GM12878 (cell line): ENCODE results near the gene TMUB1. TPM values are rescaled to one million over a fixed set of nuclear protein-coding genes. Genes with fewer than 3 reads are reported as not detected.

Source experiments
- ATAC-seq: fragments of 200-7000 bp; cut with Tn5 transposase; 3 replicates; pipeline ENCODE4 v1.9.1; 2020; ENCODE audit warnings: mild to moderate bottlenecking, moderate library complexity
- BruUV-seq: library from RNA; stranded (reverse); fragments of 400-500 nt; replicated peaks from 2 replicates; lab custom pipeline; 2021; lab: Mats Ljungman, UMichigan
- CTCF ChIA-PET: fragments of 300-600 bp; sonication (Branson Sonifier 250); formaldehyde crosslinking; extraction: SDS; loops from one replicate; lab custom pipeline; 2021; ENCODE audit warnings: inconsistent platforms; lab: Yijun Ruan, JAX
- POLR2A ChIA-PET: fragments of 350-600 bp; formaldehyde crosslinking; extraction: SDS; loops from one replicate; lab custom pipeline; 2021; ENCODE audit warnings: inconsistent platforms; lab: Charles Lee
- RAD21 ChIA-PET: fragments of 300-600 bp; sonication (Branson Sonifier 250); formaldehyde crosslinking; loops from one replicate; lab custom pipeline; 2023; ENCODE audit warnings: antibody characterized with exemption; ENCODE audit not compliant: unreplicated experiment; lab: Charles Lee
- SMC1A ChIA-PET: fragments of 300-600 bp; sonication (Branson Sonifier 250); formaldehyde crosslinking; loops from one replicate; lab custom pipeline; 2023; ENCODE audit not compliant: unreplicated experiment, uncharacterized antibody; lab: Charles Lee
- DNase-seq: peaks from one replicate; pipeline ENCODE4 v3.0.0-alpha.2; 2011; ENCODE audit warnings: low read depth, low spot score
- FAIRE-seq: peaks from 3 replicates; lab custom pipeline; 2011; peaks lifted over from hg19 to GRCh38; lab: Jason Lieb, UNC
- H2AFZ ChIP-seq: 2 replicates; pipeline ENCODE4 v1.6.0; 2011; ENCODE audit warnings: low read depth, low read length, control low read depth; ENCODE audit not compliant: control insufficient read depth
- H3K27ac ChIP-seq: 2 replicates; pipeline ENCODE4 v1.5.1; 2011; ENCODE audit warnings: control low read depth; ENCODE audit not compliant: control insufficient read depth, insufficient read depth
- H3K27me3 ChIP-seq, 2 experiments: replicated peaks in 1 of 2; 2 replicates each; pipeline versions ENCODE4 v1.6.0 to v1.6.1; 2011; ENCODE audit warnings: low read length in 1 of 2; ENCODE audit not compliant: control insufficient read depth in 2 of 2, insufficient read depth in 2 of 2
- H3K36me3 ChIP-seq, 2 experiments: 2 replicates each; pipeline ENCODE4 v1.5.1; 2011; ENCODE audit warnings: low read length in 1 of 2; ENCODE audit not compliant: control insufficient read depth in 2 of 2, insufficient read depth in 2 of 2
- H3K4me1 ChIP-seq: 2 replicates; pipeline ENCODE4 v1.6.1; 2011; ENCODE audit warnings: mild to moderate bottlenecking, low read length, moderate library complexity, mixed read lengths; ENCODE audit not compliant: control insufficient read depth, insufficient read depth
- H3K4me2 ChIP-seq: 2 replicates; pipeline ENCODE4 v1.6.0; 2011; ENCODE audit warnings: control low read depth; ENCODE audit not compliant: control insufficient read depth, insufficient read depth
- H3K4me3 ChIP-seq: fragments of 200-600 bp; sonication (generic); 2 replicates; pipeline ENCODE4 v1.5.1; 2016
- H3K79me2 ChIP-seq: 2 replicates; pipeline ENCODE4 v1.6.0; 2011; ENCODE audit warnings: low read length; ENCODE audit not compliant: control insufficient read depth, insufficient read depth
- H3K9ac ChIP-seq: 2 replicates; pipeline ENCODE4 v1.8.0; 2011; ENCODE audit warnings: low read length, control low read depth, mixed read lengths; ENCODE audit not compliant: control insufficient read depth, insufficient read depth
- H3K9me3 ChIP-seq: replicated peaks from 3 replicates; pipeline ENCODE4 v1.5.1; 2011; ENCODE audit warnings: mild to moderate bottlenecking, low read length; ENCODE audit not compliant: control insufficient read depth, insufficient read depth
- H4K20me1 ChIP-seq: 2 replicates; pipeline ENCODE4 v1.6.0; 2011; ENCODE audit not compliant: control insufficient read depth, insufficient read depth
- BACH1 ChIP-seq: fragments of 450-650 bp; IDR thresholded peaks from 2 replicates; pipeline ENCODE4 v1.6.1; 2017; ENCODE audit warnings: mild to moderate bottlenecking, borderline replicate concordance
- CEBPB ChIP-seq, 2 experiments: fragments of 150-350 bp in 1 of 2; IDR thresholded peaks; 2 replicates each; pipeline ENCODE4 v1.6.1; 2012 to 2014; ENCODE audit warnings: low read depth in 2 of 2, low read length in 2 of 2, borderline replicate concordance in 1 of 2, inconsistent platforms in 1 of 2
- ESRRA ChIP-seq: IDR thresholded peaks from 2 replicates; pipeline ENCODE4 v1.6.1; 2012; ENCODE audit warnings: mild to moderate bottlenecking, low read length, improper control_type of control experiment
- MXI1 ChIP-seq: fragments of 150-350 bp; IDR thresholded peaks from 2 replicates; pipeline ENCODE4 v1.6.1; 2011; ENCODE audit warnings: low read depth, mild to moderate bottlenecking, inconsistent platforms, low read length, improper control_type of control experiment
- SRF ChIP-seq, 2 experiments: IDR thresholded peaks; 2 replicates each; pipeline ENCODE4 v1.6.1; 2011; ENCODE audit warnings: low read depth in 2 of 2, low read length in 2 of 2, mild to moderate bottlenecking in 1 of 2, moderate library complexity in 1 of 2
- WGBS: methylation state at CpG from one replicate; pipeline ENCODE4 v1.1.6; 2016; ENCODE audit warnings: low lambda C conversion rate; ENCODE audit not compliant: insufficient replicate concordance, insufficient coverage; ENCODE audit errors: missing lambda C conversion rate; 5-methylcytosine and 5-hydroxymethylcytosine counted together
- in situ Hi-C: fragments of 300-500 bp; cut with MboI; formaldehyde crosslinking; loops from 9 replicates; pipeline ENCODE4 v1.14.3; 2018; ENCODE audit warnings: mixed read lengths
- intact Hi-C: fragments of 100-400 bp; cut with micrococcal nuclease; formaldehyde crosslinking; loops from one replicate; pipeline ENCODE4 v1.14.2; 2022; ENCODE audit not compliant: unreplicated experiment
- polyA plus RNA-seq, 11 experiments: library from polyadenylated mRNA; depleted of rRNA in 4 of 11; unstranded in 6 of 11; stranded (reverse) in 5 of 11; fragments of >200 nt; fragmentation: Nextera tagmentation in 4 of 11; fragmentation: Illumina TruSeq in 1 of 11; extraction: Ambion mirVana in 4 of 11; extraction: Trizol in 1 of 11; gene quantifications; 1 replicate in 1 of 11; 2 replicates in 10 of 11; pipeline versions ENCODE4 v1.2.1 to v1.2.3, GENCODE V29; 2011 to 2016; ENCODE audit warnings: inconsistent platforms in 2 of 11, missing spikeins in 2 of 11, low read depth in 1 of 11
- total RNA-seq, 4 experiments: library from RNA; depleted of rRNA in 3 of 4; stranded (reverse); fragments of >200 nt in 3 of 4; fragmentation: Illumina TruSeq in 1 of 4; extraction: Trizol in 1 of 4; gene quantifications; 2 replicates each; pipeline versions ENCODE4 v1.2.1 to v1.2.3, GENCODE V29; 2013 to 2021
- TF ChIP-seq, protein P1 (sequence below): fragments of 450-650 bp; IDR thresholded peaks from 2 replicates; pipeline ENCODE4 v1.6.1; 2016; ENCODE audit warnings: mild to moderate bottlenecking, moderate library complexity, borderline replicate concordance
- TF ChIP-seq, protein P2 (sequence below), 3 experiments: IDR thresholded peaks in 2 of 3; conservative IDR thresholded peaks in 1 of 3; 2 replicates each; pipeline ENCODE4 v1.5.1; 2011; ENCODE audit warnings: low read depth in 3 of 3, low read length in 3 of 3, mild to moderate bottlenecking in 3 of 3, control low read depth in 2 of 3, moderate library complexity in 2 of 3, inconsistent platforms in 1 of 3, mixed read lengths in 1 of 3; ENCODE audit not compliant: control insufficient read depth in 2 of 3, insufficient read depth in 1 of 3; ENCODE audit errors: extremely low read depth in 1 of 3
- TF ChIP-seq, protein P3 (sequence below): IDR thresholded peaks from 2 replicates; pipeline ENCODE4 v1.6.1; 2011; ENCODE audit warnings: borderline replicate concordance, low read depth, mild to moderate bottlenecking, moderate library complexity, mixed read lengths, low read length; ENCODE audit not compliant: insufficient read depth; ENCODE audit errors: extremely low read length

TMUB1 gene
- total and polyA plus RNA-seq, 10 of the 15 experiments (the other 5 are each of a cell fraction or from before 2014, with no cell fraction given) = 0.27 to 79.5 (median 41.3) TPM; not detected in 1

DNA sequence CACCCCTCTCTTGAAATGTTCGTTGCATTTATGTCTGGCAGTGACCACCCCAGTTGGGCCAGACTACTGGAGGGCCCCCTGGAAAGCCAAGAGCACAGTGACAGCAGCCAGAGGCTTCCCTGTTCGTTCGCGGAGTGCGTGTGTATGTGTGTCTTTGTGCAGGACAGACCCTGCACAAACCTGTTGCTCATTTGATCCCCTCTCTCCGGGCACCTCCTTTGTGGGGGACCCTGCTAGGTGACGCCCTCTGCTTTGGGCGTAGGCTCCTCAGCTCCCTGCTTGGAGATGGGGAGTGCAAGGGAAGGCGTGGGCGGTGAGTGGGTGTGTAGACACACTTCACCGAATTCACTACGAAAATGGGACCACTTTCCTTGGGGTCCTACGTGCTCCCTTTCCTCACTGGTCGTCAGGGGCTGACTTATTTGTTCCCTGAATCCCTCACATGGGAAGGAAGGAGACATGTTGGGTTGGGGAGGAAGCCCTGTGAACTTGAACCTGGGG, 41.7 kb upstream of the TMUB1 start:
- ChIA-PET CTCF (interaction anchor here (1.0 to 3.5 kb wide), 13 partner anchors 11 to 213 kb away, joined by 3 to 41 read pairs (median 5); partner anchors contain the start of genes ABCF2 and NOS3), POLR2A (no interaction called here), RAD21 (interaction anchor here (1.4 kb wide), 1 partner anchor 119 kb away, joined by 16 read pairs; no protein-coding TSS in a partner anchor), SMC1A (no interaction called here)
- Histone ChIP-seq H3K27me3 (no peaks in the 10 kb centered on the region), H3K4me2 (no peak overlapping the region), H3K4me3 (no peak overlapping the region), H3K9ac (no peak overlapping the region), H3K36me3 (peaks cover 9 to 18% of the 10 kb centered on the region in 2 experiments; a peak in 3 of 4 replicates), H3K27ac (no peak overlapping the region), H2AFZ (no peak overlapping the region), H3K4me1 (no peaks in the 10 kb centered on the region), H4K20me1 (no peaks in the 10 kb centered on the region), H3K9me3 (no peaks in the 10 kb centered on the region), H3K79me2 (no peaks in the 10 kb centered on the region)
- BruUV-seq = no TSS peak
- in situ Hi-C loops (no loop called here), intact Hi-C loops (loop anchor here (1.0 kb wide), 3 partner anchors 47 to 178 kb away; no protein-coding TSS in a partner anchor)
- 80% methylated on average over 14 of the region's 14 CpGs for WGBS
- ATAC-seq (no peak), FAIRE-seq (no peak), DNase-seq (no peak)
- no peak for TF ChIP-seq SRF (IDR thresholded peaks at IDR 0.05; ENCODE audit: low read depth in 2 of 2, low read length in 2 of 2)
- TF ChIP-seq, protein P1, sequence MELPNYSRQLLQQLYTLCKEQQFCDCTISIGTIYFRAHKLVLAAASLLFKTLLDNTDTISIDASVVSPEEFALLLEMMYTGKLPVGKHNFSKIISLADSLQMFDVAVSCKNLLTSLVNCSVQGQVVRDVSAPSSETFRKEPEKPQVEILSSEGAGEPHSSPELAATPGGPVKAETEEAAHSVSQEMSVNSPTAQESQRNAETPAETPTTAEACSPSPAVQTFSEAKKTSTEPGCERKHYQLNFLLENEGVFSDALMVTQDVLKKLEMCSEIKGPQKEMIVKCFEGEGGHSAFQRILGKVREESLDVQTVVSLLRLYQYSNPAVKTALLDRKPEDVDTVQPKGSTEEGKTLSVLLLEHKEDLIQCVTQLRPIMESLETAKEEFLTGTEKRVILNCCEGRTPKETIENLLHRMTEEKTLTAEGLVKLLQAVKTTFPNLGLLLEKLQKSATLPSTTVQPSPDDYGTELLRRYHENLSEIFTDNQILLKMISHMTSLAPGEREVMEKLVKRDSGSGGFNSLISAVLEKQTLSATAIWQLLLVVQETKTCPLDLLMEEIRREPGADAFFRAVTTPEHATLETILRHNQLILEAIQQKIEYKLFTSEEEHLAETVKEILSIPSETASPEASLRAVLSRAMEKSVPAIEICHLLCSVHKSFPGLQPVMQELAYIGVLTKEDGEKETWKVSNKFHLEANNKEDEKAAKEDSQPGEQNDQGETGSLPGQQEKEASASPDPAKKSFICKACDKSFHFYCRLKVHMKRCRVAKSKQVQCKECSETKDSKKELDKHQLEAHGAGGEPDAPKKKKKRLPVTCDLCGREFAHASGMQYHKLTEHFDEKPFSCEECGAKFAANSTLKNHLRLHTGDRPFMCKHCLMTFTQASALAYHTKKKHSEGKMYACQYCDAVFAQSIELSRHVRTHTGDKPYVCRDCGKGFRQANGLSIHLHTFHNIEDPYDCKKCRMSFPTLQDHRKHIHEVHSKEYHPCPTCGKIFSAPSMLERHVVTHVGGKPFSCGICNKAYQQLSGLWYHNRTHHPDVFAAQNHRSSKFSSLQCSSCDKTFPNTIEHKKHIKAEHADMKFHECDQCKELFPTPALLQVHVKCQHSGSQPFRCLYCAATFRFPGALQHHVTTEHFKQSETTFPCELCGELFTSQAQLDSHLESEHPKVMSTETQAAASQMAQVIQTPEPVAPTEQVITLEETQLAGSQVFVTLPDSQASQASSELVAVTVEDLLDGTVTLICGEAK = no peak
- no peak for TF ChIP-seq ESRRA
- TF ChIP-seq, protein P2, sequence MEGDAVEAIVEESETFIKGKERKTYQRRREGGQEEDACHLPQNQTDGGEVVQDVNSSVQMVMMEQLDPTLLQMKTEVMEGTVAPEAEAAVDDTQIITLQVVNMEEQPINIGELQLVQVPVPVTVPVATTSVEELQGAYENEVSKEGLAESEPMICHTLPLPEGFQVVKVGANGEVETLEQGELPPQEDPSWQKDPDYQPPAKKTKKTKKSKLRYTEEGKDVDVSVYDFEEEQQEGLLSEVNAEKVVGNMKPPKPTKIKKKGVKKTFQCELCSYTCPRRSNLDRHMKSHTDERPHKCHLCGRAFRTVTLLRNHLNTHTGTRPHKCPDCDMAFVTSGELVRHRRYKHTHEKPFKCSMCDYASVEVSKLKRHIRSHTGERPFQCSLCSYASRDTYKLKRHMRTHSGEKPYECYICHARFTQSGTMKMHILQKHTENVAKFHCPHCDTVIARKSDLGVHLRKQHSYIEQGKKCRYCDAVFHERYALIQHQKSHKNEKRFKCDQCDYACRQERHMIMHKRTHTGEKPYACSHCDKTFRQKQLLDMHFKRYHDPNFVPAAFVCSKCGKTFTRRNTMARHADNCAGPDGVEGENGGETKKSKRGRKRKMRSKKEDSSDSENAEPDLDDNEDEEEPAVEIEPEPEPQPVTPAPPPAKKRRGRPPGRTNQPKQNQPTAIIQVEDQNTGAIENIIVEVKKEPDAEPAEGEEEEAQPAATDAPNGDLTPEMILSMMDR (IDR thresholded peaks at IDR 0.05 in 2 of 3, conservative IDR thresholded peaks at IDR 0.05 in 1 of 3; ENCODE audit: control insufficient read depth in 2 of 3, extremely low read depth in 1 of 3, insufficient read depth in 1 of 3, low read depth in 3 of 3, low read length in 3 of 3) = no peak
- TF ChIP-seq, protein P3, sequence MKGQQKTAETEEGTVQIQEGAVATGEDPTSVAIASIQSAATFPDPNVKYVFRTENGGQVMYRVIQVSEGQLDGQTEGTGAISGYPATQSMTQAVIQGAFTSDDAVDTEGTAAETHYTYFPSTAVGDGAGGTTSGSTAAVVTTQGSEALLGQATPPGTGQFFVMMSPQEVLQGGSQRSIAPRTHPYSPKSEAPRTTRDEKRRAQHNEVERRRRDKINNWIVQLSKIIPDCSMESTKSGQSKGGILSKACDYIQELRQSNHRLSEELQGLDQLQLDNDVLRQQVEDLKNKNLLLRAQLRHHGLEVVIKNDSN = no peak
- TF ChIP-seq BACH1 = no peak
- no peak for TF ChIP-seq CEBPB (IDR thresholded peaks at IDR 0.05; ENCODE audit: borderline replicate concordance in 1 of 2, low read depth in 2 of 2, low read length in 2 of 2)
- no peak for TF ChIP-seq MXI1
